Kidney (tissue), 11 donors: ENCODE results near the gene NOMO2. TPM values are rescaled to one million over a fixed set of nuclear protein-coding genes. Genes with fewer than 3 reads are reported as not detected.
"Not testable (repeated sequence)": the region's sequence is repeated elsewhere in the genome, so short reads cannot be mapped to it uniquely, and the experiment has no call there.

ENCODE experiments used
- DNase-seq, 5 donors: peaks; one replicate each; pipeline ENCODE4 v3.0.0-alpha.2; 2013 to 2020
- FAIRE-seq: peaks from 2 replicates; lab custom pipeline; 2012; peaks lifted over from hg19 to GRCh38; lab: Jason Lieb, UNC
- H3K27ac ChIP-seq, 2 donors: one replicate each; pipeline ENCODE4 v1.7.0; 2013; ENCODE audit warnings: low read depth in 2 of 2, low read length in 2 of 2, inconsistent platforms in 1 of 2
- H3K27me3 ChIP-seq: one replicate; pipeline ENCODE4 v1.7.1; 2013; ENCODE audit warnings: low read length, inconsistent platforms; ENCODE audit not compliant: control insufficient read depth, insufficient read depth
- H3K36me3 ChIP-seq, 3 donors: one replicate each; pipeline versions ENCODE4 v1.7.0 to v1.7.1; 2013; ENCODE audit warnings: low read length in 3 of 3, control low read depth in 1 of 3, inconsistent platforms in 1 of 3; ENCODE audit not compliant: insufficient read depth in 3 of 3, control insufficient read depth in 2 of 3
- H3K4me1 ChIP-seq, 3 donors: one replicate each; pipeline versions ENCODE4 v1.7.0 to v1.7.1; 2013; ENCODE audit warnings: low read length in 3 of 3, inconsistent platforms in 1 of 3, low read depth in 1 of 3; ENCODE audit not compliant: control insufficient read depth in 2 of 3, insufficient read depth in 2 of 3
- H3K4me3 ChIP-seq, 3 donors: one replicate each; pipeline versions ENCODE4 v1.7.0 to v1.8.1; 2013; ENCODE audit warnings: low read length in 3 of 3, control low read depth in 1 of 3, inconsistent platforms in 1 of 3
- H3K9ac ChIP-seq, 3 donors: one replicate each; pipeline versions ENCODE4 v1.7.0 to v1.7.1; 2013; ENCODE audit warnings: low read length in 3 of 3, control low read depth in 1 of 3, inconsistent platforms in 1 of 3
- H3K9me3 ChIP-seq, 3 donors: one replicate each; pipeline versions ENCODE4 v1.7.0 to v1.7.1; 2013; ENCODE audit warnings: low read length in 3 of 3, control low read depth in 1 of 3, inconsistent platforms in 1 of 3; ENCODE audit not compliant: control insufficient read depth in 2 of 3, insufficient read depth in 1 of 3
- intact Hi-C: fragments of 100-400 bp; cut with DNase I; formaldehyde crosslinking; loops from one replicate; pipeline ENCODE4 v1.11.1; 2022
- polyA plus RNA-seq: library from polyadenylated mRNA; stranded (reverse); fragments of 350-450 nt; fragmentation: Illumina TruSeq; extraction: RNeasy Lipid Tissue Mini Kit (QIAGEN cat#74804); gene quantifications from one replicate; pipeline ENCODE4 v1.2.3, GENCODE V29; 2014; ENCODE audit warnings: low read depth, low replicate concordance; ENCODE audit not compliant: insufficient read depth
- total RNA-seq: library from RNA; stranded (reverse); fragmentation: NEBNext Ultra II Directional; extraction: Animal tissue kit (Norgen Biotek cat#: 25700); gene quantifications from one replicate; pipeline ENCODE4 v1.2.1, GENCODE V29; 2021
- donor health status: control.
- donor health status: control.
- donor health status: DM: yes; HTN: yes; CAD: no.
- donor health status: Normal renal cell carcinoma (clear cell type).

The NOMO2 gene
- total and polyA plus RNA-seq, 2 donors from 2014 or later: 87.2 to 157 TPM

DNA sequence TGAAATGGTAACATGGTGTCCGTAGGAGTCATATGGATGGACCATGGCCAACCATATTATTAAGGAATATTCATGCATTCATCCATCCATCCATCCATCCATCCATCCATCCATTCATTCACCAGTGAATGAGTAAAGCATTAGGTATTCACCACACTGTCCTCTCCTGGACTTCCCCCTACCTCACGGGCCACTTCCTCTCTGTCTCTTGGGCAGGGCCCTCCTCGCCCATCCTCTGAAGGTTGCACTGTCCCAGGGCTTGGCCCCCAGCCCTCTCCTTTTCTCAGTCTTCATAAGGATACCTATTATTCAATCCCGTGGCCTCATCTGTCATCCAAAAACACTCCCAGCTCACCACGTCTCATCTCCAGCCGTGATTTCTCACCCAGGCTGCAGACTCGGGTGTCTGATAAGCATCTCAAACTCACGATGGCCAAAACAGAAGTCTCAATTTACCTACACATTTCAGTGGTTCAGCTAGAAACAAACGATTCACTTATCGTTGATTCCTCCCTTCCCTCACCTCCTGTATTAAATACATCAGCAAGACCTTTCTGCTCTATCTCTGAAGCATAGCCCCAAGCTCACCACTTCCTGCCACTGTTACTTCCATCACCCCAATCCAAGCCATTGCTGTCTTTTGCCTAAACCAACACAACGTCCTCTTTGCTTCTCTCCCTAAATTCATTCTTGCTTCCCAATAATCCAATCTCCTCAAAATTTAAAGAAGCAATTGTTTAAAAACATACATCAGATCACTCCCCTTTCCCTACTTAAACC, 69.6 kb downstream of the NOMO2 start:
- H3K36me3 ChIP-seq, H3K27me3 ChIP-seq, H3K4me3 ChIP-seq, H3K27ac ChIP-seq, H3K9me3 ChIP-seq, FAIRE-seq, H3K4me1 ChIP-seq, DNase-seq, H3K9ac ChIP-seq, intact Hi-C loops: not testable (repeated sequence)

DNA sequence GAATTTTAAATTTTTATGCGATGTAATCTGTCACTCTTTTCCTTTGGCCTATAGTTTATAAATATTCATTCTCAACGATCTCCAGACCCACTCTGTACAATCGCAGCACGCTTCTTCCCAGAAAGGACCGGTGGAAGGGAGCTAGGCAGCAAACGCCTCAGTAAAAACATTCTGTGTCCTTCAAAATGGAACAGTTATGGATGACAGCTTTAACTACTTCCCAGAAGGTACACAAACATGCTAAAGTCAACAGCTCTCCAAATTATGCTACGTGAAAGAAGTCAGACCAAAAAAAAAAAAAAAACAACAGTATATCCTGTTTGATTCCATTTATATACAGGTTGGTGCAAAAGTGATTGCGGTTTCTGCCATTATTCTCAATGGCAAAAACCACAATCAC, 125.9 kb downstream of the NOMO2 start:
- H3K4me1 ChIP-seq, H3K9me3 ChIP-seq, H3K27me3 ChIP-seq, H3K4me3 ChIP-seq, H3K9ac ChIP-seq, intact Hi-C loops, H3K27ac ChIP-seq, H3K36me3 ChIP-seq, DNase-seq, FAIRE-seq: not testable (repeated sequence)

DNA sequence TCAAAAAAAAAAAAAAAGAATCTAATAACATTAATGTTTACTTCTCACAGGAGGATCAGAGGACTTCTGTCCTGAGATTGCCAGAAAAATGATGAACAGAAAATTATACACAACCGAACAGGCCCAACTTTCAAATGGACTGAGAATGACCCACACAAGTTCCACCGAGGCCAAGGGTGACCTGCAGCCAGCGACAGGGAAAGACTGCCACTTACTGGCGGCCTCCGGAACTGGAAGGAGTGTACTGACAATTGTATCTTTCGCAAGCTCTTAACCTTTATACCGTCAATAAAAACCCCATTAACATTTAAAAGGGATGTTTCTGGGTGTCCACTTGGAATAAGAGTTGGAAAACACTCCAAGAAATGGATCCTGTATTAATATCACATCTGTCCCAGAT, 146.1 kb downstream of the NOMO2 start:
- DNase-seq, H3K4me3 ChIP-seq, intact Hi-C loops, H3K4me1 ChIP-seq, FAIRE-seq, H3K36me3 ChIP-seq, H3K9ac ChIP-seq, H3K27me3 ChIP-seq, H3K27ac ChIP-seq, H3K9me3 ChIP-seq: not testable (repeated sequence)

DNA sequence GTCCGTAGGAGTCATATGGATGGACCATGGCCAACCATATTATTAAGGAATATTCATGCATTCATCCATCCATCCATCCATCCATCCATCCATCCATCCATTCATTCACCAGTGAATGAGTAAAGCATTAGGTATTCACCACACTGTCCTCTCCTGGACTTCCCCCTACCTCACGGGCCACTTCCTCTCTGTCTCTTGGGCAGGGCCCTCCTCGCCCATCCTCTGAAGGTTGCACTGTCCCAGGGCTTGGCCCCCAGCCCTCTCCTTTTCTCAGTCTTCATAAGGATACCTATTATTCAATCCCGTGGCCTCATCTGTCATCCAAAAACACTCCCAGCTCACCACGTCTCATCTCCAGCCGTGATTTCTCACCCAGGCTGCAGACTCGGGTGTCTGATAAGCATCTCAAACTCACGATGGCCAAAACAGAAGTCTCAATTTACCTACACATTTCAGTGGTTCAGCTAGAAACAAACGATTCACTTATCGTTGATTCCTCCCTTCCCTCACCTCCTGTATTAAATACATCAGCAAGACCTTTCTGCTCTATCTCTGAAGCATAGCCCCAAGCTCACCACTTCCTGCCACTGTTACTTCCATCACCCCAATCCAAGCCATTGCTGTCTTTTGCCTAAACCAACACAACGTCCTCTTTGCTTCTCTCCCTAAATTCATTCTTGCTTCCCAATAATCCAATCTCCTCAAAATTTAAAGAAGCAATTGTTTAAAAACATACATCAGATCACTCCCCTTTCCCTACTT, 152.2 kb downstream of the NOMO2 start:
- H3K4me3 ChIP-seq, H3K9ac ChIP-seq, DNase-seq, intact Hi-C loops, FAIRE-seq, H3K27ac ChIP-seq, H3K9me3 ChIP-seq, H3K36me3 ChIP-seq, H3K27me3 ChIP-seq, H3K4me1 ChIP-seq: not testable (repeated sequence)

DNA sequence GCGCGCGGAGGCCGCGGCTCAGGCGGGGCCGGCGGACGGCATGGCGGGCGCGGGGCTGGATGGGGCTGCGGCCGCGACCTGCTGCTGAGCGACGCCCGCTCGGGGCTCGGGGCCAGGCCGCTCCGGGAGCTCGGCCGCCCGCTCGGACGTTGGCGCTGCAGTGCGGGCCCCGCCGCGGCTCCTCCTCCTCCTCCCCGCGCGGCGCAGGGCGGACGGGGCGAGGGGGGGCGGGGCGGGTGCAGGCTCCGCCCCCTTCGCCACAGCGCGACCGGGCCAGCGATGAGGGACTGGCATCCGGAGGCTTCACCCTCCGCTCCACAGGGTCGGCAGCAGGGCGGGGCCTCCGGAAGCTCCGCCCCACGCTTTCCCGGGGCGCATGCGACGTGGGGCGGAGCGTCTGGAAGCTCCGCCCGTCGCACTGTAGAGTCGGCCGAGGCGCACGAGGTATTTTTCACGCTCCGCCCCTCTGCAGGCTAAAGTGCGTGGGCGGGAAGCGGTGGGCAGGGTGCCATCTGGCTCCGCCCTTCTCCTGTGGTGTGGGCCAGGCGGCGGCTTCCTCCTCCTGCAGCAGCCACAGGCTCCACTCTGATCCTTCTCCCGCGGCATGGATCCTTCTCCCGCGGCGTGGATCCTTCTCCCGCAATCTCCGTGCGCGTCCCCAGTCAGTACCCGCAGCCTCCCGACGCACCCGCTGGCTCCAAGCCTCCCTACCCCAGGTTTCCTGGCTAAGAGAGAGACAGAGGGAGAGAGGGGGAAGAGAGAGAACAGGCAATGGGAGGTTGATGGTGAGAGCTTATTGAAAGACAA, 159.8 kb downstream of the NOMO2 start:
- FAIRE-seq, H3K4me1 ChIP-seq, intact Hi-C loops, H3K36me3 ChIP-seq, DNase-seq, H3K4me3 ChIP-seq, H3K9ac ChIP-seq, H3K9me3 ChIP-seq, H3K27ac ChIP-seq, H3K27me3 ChIP-seq: not testable (repeated sequence)

DNA sequence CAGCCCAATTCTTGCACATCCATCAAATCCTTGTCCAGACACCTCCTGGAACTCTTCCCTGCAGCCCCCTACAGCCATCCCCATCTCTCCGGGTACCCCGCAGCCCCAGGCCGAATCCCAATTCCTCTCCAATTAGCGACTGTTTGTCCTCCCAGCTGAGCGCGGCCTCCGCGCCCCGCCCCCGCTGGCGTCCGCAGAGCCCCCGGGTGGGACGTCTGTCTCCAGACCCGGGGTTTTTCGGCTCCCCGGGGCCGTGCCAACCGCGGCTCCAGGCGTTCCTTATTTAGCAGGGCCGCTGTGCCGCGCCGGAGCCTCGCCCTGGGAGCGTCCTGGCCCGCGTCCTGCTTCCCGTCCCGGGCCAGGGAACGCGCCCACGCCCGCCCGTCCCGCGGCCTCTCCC, 160.7 kb downstream of the NOMO2 start:
- intact Hi-C loops, H3K27ac ChIP-seq, H3K9ac ChIP-seq, H3K9me3 ChIP-seq, H3K36me3 ChIP-seq, H3K4me3 ChIP-seq, H3K4me1 ChIP-seq, H3K27me3 ChIP-seq, FAIRE-seq: not testable (repeated sequence)
- peak in 1 of 5 donors; percentile 78 for DNase-seq

DNA sequence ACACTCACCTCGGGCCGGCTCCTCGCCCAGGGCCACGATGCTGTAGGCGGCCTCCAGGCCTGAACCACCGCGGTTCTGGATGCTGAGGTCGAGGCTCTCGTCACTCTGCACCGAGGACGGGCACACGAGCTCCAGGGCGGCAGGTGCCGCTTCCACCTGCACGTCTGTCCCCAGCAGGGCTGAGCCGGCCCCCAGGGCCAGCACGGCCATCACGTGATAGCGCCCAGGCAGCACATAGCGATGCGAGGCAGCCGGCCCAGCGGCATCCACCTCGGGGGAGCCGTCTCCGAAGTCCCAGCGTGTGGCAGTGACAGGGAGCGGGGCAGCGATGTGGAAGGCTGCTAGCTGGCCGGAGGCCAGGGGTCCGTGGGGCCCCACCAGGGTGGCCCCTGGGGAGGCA, 167.5 kb downstream of the NOMO2 start:
- FAIRE-seq, H3K4me1 ChIP-seq, H3K9me3 ChIP-seq, H3K4me3 ChIP-seq, H3K27ac ChIP-seq, H3K36me3 ChIP-seq, intact Hi-C loops, H3K9ac ChIP-seq, H3K27me3 ChIP-seq: not testable (repeated sequence)
- DNase-seq: peak in 1 of 5 donors; percentile 10

DNA sequence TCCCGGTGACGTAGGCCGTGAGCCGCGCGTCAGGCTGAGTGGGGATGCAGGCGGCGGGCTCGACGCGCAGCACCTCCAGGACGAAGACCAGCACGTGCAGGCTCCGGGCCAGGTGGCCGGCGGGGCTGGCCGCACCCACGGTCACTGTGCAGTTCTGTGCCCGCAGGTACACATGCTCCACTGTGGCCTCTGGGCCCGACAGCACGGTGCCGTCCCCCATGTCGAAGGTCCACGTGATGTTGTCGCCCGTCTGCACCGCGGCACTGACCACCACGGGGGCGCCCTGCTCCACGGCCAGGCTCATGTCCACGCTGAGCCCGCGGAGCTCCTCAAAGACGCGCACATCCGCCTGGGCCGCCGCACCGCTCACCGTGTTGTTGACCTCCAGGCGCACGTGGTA, 174.1 kb downstream of the NOMO2 start:
- DNase-seq, H3K4me1 ChIP-seq, H3K9ac ChIP-seq, H3K27ac ChIP-seq, H3K4me3 ChIP-seq, H3K27me3 ChIP-seq, FAIRE-seq, intact Hi-C loops, H3K9me3 ChIP-seq, H3K36me3 ChIP-seq: not testable (repeated sequence)
